ENCODE results near the gene PSD2. TPM values are rescaled to one million over a fixed set of nuclear protein-coding genes. Genes with fewer than 3 reads are reported as not detected.

PSD2 gene
- total and polyA plus RNA-seq, 8 donors = 0.06 to 0.66 (median 0.16) TPM

DNA sequence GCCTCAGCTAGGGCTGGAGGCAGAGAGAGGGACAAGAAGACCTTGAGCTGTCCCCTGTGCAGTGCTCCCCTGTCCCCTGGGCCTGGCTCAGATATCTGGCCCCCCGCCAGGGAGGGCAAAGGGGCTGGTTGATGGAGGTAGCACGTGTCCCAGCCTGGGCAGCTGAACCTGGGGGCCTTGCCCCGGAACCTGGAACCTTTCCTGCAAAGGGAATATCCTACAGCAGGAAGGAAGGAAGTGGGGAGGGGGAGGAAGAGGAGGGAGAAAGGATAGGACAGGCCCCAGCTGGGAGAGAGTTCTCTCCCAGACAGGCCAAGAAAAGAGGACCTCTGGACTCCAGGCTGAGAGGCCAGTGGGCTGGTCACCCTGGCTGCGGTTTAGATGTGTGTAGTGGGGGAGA lies 27.6 kb upstream of the PSD2 start:
- peak in 1 of 6 donors; percentile 80 for DNase-seq
- TF ChIP-seq, protein P1, sequence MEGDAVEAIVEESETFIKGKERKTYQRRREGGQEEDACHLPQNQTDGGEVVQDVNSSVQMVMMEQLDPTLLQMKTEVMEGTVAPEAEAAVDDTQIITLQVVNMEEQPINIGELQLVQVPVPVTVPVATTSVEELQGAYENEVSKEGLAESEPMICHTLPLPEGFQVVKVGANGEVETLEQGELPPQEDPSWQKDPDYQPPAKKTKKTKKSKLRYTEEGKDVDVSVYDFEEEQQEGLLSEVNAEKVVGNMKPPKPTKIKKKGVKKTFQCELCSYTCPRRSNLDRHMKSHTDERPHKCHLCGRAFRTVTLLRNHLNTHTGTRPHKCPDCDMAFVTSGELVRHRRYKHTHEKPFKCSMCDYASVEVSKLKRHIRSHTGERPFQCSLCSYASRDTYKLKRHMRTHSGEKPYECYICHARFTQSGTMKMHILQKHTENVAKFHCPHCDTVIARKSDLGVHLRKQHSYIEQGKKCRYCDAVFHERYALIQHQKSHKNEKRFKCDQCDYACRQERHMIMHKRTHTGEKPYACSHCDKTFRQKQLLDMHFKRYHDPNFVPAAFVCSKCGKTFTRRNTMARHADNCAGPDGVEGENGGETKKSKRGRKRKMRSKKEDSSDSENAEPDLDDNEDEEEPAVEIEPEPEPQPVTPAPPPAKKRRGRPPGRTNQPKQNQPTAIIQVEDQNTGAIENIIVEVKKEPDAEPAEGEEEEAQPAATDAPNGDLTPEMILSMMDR (IDR thresholded peaks at IDR 0.05) = no peak
- Histone ChIP-seq H3K4me3 (no peak overlapping the region), H3K9me3 (no peaks in the 10 kb centered on the region), H3K27me3 (no peaks in the 10 kb centered on the region), H3K27ac (no peak overlapping the region), H3K36me3 (no peaks in the 10 kb centered on the region), H3K4me1 (no peaks in the 10 kb centered on the region)
- FAIRE-seq = no peak
- no peak for ATAC-seq
- intact Hi-C loops (cut with DNase I) = loop anchor here in 2 of 3 donors (2.0 to 10.0 kb wide), 2 partner anchors 133 kb away; no protein-coding TSS in a partner anchor
- 68 to 71% methylated on average over 4 of the region's 4 CpGs for WGBS, 2 donors

DNA sequence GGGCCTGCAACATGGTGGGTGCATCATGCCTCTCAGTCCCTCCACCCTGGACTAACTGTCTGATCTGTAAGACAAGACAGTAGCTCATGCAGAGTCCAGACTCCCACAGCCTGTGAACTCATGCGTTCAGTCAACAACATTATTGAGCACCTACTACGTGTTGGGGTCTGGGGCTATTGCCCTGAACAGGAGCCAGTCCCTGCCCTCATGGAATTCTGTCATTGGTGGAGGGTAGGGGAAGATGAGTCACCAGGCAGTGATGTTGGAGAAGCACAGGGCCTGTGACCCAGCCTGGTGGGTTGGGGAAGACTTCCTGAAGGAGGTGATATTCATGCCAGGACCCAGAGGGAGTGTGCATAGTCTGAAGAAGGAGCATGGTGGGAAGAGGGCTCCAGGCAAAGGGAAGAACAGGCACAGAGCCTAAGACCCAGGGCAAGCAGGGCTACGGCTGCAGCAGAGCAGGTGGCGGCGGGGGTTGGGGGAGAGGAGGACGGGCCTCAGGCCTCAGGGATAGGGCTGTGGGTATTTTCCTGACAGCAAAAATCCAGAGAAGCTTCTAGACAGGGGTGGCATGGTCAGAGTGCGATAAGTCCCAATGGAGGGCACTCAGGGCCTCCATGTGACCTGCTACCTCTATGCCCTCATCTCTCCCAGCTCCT lies 26.7 kb upstream of the PSD2 start:
- ATAC-seq (no peak), FAIRE-seq (no peak), DNase-seq (no peak)
- Histone ChIP-seq H3K4me3 (no peak overlapping the region), H3K27me3 (no peaks in the 10 kb centered on the region), H3K36me3 (no peaks in the 10 kb centered on the region), H3K27ac (no peak overlapping the region), H3K4me1 (no peaks in the 10 kb centered on the region), H3K9me3 (no peaks in the 10 kb centered on the region)
- WGBS, 2 donors = 82 to 87% methylated on average over 7 of the region's 7 CpGs
- intact Hi-C loops (cut with DNase I) = loop anchor here in 1 of 3 donors (10.0 kb wide), 1 partner anchor 134 kb away; no protein-coding TSS in a partner anchor
- TF ChIP-seq, protein P1 (IDR thresholded peaks at IDR 0.05) = no peak

DNA sequence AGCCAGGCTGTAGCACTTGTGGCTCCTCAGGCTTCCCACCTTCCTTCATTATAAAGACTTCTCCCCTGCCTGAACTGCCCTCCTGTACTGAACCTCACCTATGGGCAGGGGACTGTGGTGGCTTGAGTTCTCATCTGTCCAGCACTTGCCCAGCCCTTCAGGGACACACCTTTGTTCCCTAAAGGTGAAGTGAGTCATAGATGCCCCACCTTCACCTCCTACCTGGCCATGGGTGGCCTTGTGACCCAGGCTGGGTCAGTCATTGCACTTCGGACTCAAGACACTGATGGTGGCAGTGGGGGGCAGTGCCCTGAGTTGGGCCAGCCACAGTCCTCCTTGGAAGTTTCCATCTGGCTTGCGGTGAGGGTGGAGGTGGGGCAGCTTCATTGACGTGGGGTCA lies 26.1 kb upstream of the PSD2 start:
- WGBS, 2 donors = 82 to 87% methylated on average over 3 of the region's 3 CpGs
- DNase-seq (no peak), FAIRE-seq (no peak), ATAC-seq (no peak)
- no peak overlapping the region for H3K27ac ChIP-seq
- H3K9me3 ChIP-seq = no peaks in the 10 kb centered on the region
- intact Hi-C loops (cut with DNase I) = loop anchor here in 1 of 3 donors (10.0 kb wide), 1 partner anchor 135 kb away; no protein-coding TSS in a partner anchor
- H3K4me3 ChIP-seq = no peak overlapping the region
- no peaks in the 10 kb centered on the region for H3K36me3 ChIP-seq
- no peaks in the 10 kb centered on the region for H3K4me1 ChIP-seq
- H3K27me3 ChIP-seq = no peaks in the 10 kb centered on the region
- TF ChIP-seq, protein P1 (IDR thresholded peaks at IDR 0.05) = no peak

GRCh38 chr5:139770722-139771121 lies 24.9 kb upstream of the PSD2 start:
- Histone ChIP-seq H3K27me3 (no peaks in the 10 kb centered on the region), H3K4me3 (no peak overlapping the region), H3K27ac (no peak overlapping the region), H3K36me3 (no peaks in the 10 kb centered on the region), H3K9me3 (no peaks in the 10 kb centered on the region), H3K4me1 (no peaks in the 10 kb centered on the region)
- DNase-seq = no peak
- 80 to 86% methylated on average over 2 of the region's 2 CpGs for WGBS, 2 donors
- TF ChIP-seq, protein P1 (IDR thresholded peaks at IDR 0.05) = no peak
- no peak for FAIRE-seq
- ATAC-seq = no peak
- intact Hi-C loops (cut with DNase I) = no loop called here

- Histone ChIP-seq H3K4me1 (no peaks in the 10 kb centered on the region), H3K27me3 (no peaks in the 10 kb centered on the region), H3K9me3 (no peaks in the 10 kb centered on the region), H3K27ac (no peak overlapping the region), H3K36me3 (no peaks in the 10 kb centered on the region), H3K4me3 (no peak overlapping the region)
- WGBS, 2 donors = 78 to 85% methylated on average over 7 to 8 of the region's 8 CpGs
- FAIRE-seq (no peak), DNase-seq (no peak), ATAC-seq (no peak)
- TF ChIP-seq, protein P1 (IDR thresholded peaks at IDR 0.05) = no peak
- intact Hi-C loops (cut with DNase I) = no loop called here
Observed at GRCh38 chr5:139772089-139772791, 23.4 kb upstream of the PSD2 start.

Data from pancreas (tissue), 10 donors.